ENCODE measurements around the gene ERICH3. TPM values are rescaled to one million over a fixed set of nuclear protein-coding genes. Genes with fewer than 3 reads are reported as not detected.
"Not testable (repeated sequence)": the region's sequence is repeated elsewhere in the genome, so short reads cannot be mapped to it uniquely, and the experiment has no call there.

The ERICH3 gene
- total RNA-seq, 1 donor from 2014 or later = not detected

DNA sequence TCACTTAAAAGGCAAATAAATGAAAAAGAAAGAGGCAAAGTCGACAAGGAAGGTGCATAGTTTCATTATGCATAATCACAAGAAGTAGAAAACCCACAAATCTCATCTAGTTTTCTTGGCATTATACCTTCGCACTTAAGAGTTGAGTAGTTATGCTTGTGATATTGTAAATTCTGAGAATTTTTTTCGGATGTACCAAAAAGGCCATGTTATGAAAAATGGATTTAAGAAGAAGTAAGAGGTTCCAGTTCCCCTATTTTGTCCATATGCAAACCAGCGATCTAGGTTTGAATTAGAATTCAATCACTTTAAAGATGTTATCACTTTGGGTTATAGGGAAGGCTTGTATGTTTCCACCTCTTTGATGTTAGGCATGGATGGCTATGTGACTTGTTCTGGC is 7.9 kb upstream of the ERICH3 start:
- no peak for DNase-seq (ENCODE audit: low read depth in 2 of 2)

DNA sequence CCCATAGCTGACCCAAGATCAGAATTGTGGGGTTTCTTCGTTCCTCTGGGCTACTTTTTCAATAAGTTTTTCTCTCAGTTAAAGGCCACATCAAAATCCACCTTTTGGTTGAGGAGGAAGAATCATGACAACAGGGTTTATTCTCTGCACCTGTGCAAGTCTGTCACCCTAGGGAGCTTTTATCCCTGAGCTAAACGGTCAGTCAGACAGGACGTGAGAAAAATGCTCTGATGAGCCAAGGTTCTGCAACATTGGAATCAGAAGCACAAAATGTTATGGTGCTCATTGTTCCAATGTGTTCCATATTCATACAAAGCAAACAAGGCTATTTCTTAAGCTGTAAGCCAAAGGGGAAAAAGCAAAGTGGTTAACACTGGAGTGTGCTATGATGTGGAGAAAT is 7.4 kb upstream of the ERICH3 start:
- DNase-seq (ENCODE audit: low read depth in 2 of 2) = no peak

DNA sequence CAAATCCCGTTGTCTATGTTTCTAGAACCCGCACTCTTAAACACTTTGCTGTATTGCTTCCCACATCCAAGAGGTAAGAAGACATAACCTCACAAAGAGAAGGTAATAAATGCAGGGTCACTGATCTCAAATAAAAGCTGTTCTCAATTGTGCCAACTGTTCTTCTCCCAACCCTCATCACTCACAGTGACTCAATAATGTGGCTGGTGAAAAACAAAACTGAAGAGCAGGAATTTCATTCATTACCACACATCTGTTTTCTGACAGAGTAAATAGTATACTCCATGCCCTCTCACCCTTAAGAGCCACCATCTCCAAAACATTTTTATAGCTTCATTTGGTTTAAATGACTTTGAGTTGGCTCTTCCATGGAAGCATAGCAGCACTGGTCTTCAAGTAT is 6.2 kb upstream of the ERICH3 start:
- no peak for DNase-seq (ENCODE audit: low read depth in 2 of 2)

DNA sequence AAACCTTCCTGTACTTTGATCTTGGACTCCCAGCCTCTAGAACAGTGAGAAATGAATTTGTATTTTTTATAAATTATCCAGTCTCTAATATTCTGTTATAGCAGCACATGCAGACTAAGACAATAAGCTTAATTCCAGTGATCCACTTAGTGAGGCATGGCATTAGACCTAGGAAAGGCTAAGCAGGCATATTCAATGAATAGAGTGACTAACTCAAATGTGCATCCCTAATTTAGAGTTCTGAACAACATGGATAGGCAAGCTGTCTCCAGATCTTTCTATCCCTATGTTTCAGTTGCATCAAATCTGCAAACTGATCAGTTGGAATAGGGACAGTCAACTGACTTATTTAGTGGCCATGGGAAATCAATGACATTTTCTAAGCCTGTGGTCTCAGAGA is 4.3 kb upstream of the ERICH3 start:
- DNase-seq (ENCODE audit: low read depth in 2 of 2) = no peak

DNA sequence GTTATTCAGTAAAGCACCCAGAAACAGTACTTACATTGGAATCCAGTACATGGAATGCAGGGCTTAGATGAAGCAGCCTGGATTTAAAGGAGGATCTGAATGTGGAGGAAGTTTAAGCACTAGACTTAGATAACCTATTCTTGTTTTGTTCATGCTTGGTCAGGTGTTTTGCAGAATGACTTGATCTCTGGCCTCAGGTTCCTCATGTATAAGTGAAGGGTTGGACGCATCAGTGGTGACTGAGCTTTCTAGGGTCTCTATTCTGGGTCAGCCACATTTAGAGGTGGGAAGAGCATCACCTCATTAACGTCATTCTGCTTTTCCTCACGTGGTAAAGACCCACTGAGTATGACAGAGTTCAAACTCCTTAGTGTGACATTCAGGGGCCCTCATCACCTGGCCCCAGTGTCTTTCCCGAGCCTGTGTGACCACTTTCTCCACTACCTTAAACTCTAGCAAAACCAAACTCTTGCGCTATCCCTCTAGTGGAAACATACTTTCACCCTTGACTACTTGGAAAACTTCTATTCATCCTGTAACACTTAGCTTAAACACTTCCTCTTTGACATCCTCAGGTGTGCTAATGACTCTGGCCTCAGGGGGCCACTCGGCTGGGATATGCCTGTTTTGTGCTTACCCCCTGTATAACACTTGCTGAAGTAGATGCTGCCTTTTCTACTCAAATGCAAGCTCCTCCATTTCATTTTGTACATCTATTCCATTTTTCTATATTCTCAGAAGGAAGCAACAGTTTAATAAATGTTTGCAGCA is 871 bp upstream of the ERICH3 start:
- no peak for DNase-seq (ENCODE audit: low read depth in 2 of 2)

DNA sequence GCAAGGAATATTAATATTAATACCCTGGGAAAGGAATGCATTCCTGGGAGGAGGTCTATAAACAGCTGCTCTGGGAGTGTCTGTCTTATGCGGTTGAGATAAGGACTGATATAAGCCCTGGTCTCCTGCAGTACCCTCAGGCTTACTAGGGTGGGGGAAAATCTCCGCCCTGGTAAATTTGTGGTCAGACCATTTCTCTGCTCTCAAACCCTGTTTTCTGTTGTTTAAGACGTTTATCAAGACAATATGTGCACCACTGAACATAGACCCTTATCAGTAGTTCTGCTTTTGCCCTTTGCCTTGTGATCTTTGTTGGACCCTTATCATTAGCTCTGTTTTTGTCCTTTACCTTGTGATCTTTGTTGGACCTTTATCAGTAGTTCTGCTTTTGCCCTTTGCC is 2.7 kb downstream of the ERICH3 start:
- not testable (repeated sequence) for DNase-seq (ENCODE audit: low read depth in 2 of 2)

DNA sequence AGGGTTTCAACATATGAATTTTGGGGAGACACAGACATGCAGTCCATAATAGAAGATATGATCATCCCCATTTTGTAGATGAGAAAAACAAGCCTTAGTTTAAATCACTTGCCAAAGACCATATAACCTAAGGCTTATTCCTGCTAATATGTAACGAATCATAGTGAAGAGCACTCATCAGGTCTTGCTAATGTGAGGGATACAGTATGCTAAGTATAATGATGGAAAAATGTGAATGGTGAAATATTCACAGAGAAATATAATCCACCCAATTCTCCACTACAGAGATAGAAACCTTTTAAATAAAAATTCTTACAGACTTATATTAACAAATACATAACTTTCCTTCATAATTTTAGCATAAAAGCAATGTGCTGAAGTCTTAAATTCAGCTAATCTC is 18.9 kb downstream of the ERICH3 start:
- no peak for DNase-seq (ENCODE audit: low read depth in 2 of 2)

DNA sequence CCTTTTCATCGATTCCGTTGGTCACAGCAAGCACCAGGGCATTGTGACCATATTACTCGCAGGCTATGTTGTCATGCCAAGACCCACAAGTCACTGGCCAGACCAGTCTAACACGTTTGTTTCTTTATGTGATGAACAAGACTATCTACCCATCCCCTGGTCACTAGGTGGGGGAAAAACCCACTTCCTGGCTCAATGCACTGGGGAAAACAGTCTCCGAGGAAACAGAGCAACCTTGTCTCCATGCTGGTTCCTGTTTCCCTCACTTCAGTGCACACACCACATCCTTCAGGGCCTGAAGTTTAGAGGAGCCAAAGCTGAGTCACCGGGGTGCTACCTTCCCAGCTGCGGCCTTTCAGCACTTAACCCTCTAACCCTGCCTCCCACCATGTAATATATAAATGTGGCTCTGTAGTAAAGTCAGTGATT is 20.9 kb downstream of the ERICH3 start:
- no peak for DNase-seq (ENCODE audit: low read depth in 2 of 2)

DNA sequence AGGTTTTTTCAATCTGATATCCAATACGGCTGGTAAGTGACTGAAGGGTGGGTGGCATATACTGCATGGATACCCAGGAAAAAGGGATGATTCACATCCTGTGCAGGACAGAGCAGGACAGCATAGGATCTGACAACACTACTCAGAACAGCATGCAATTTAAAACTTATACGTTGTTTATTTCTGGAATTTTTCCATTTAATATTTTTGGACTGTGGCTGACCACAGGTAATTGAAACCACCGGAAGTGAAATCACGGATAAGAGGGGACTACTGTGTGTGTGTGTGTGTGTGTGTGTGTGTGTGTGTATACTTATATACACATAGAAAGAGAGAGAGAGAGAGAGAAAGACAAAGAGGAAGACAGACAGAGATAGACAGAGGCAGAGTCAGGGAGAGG is 23.0 kb downstream of the ERICH3 start:
- DNase-seq (ENCODE audit: low read depth in 2 of 2) = no peak

DNA sequence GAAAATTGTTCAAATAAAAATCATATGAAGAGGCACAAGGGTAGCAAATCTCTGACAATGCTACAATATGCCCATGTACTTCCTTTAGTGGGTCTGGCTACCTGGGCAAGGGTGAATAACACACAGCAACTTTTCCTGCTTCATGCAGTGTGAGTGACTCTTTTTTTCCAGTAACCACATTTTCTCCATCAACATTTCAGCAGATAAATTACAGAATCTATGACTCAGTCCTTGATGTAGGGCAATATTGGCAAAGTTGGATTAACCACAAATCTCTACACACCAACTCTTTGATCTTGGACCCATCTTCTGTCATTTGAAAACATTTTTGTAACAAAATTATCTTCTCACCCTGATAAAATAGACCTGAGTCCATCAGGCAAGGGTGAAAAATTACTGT is 31.7 kb downstream of the ERICH3 start:
- DNase-seq (ENCODE audit: low read depth in 2 of 2) = no peak

DNA sequence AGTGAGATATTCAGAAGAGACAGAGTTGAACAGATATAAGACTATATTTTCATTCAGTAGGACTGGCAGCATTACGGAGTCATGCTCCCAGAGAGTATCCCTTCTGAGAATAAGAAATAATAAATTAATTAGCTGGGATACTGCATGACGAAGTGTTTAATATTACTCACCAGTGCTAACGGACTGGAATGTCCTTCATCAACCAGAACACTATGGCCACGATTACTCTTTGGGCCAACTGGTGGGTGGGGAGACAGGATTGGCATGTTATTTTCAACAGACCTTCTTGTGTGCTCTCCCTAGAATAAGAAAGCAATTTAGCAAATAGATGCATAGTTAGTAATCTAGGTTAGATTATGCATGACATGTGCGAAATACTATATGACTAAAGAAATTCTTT is 32.4 kb downstream of the ERICH3 start:
- no peak for DNase-seq (ENCODE audit: low read depth in 2 of 2)

DNA sequence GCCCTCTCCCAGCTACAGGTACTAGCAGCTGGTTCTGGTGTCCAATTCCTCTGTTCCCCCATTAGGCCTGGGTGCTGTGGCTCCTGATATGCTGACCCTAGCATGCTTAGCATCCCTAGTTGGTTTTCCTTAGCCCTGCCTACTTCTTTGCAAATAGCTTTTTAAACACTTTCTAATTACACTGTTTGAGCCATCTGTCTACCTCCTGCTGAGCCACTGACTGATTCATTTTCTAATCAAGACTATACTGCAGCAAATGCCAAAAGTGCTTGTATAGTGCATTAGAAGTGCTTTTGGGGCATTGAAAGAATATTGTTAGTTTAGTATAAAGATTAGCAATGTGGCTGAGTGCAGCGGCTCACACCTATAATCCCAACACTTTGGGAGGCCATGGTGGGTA is 36.3 kb downstream of the ERICH3 start:
- no peak for DNase-seq (ENCODE audit: low read depth in 2 of 2)

DNA sequence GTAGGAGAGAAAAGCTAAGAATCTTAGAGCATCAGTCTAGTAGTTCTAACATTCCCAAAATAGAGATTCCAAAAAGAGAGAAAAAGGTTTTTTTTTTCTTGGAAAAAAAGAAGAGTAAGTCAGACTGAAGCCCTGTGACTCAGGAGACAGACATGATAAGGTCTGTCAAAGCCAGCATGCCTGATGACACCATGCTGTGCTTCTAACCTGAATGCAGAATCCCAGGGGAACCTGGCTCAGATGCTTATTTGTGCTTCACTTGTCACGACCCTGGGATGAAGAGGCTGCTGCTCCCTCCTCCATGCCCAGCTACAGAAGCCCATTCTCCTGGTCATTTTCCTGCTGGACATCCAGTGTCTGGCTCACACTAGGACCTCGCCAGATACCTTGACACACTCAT is 44.3 kb downstream of the ERICH3 start:
- DNase-seq (ENCODE audit: low read depth in 2 of 2) = no peak

DNA sequence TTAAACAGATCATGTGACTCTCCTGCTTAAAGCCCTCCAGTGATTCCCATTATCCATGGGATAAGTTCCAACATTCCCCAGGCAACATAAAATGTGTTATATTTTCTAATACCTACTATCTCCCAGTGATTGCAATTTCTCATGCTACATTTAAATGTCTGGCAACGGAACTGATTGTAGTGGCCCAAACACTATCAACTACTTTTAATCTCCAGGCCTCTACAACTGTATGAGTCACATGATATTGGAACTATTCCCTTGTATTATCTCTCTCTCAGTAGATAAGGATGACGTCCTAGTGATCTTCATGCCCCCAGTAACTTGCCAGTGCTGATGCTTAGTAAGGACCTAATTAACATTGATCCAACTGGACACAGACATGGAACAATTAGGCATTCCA is 49.9 kb downstream of the ERICH3 start:
- DNase-seq (ENCODE audit: low read depth in 2 of 2) = no peak

DNA sequence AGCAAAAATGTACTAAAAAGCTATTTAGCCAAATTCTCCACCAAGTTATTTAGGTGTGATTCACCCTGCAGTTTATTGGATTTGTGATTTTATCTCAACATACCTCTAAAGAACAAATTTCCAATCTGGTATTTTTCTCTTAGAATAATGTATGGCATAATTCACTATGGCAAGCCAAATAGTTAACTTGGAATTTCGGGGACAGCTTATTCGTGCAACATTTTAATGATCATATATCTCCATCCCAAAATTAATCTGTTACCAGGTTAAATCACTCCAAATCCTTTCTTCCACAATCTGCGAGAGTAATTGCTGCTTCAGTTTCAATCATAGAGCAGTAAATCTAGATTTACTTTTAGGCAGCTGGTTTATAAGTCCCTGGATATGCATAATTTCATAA is 53.4 kb downstream of the ERICH3 start:
- no peak for DNase-seq (ENCODE audit: low read depth in 2 of 2)

DNA sequence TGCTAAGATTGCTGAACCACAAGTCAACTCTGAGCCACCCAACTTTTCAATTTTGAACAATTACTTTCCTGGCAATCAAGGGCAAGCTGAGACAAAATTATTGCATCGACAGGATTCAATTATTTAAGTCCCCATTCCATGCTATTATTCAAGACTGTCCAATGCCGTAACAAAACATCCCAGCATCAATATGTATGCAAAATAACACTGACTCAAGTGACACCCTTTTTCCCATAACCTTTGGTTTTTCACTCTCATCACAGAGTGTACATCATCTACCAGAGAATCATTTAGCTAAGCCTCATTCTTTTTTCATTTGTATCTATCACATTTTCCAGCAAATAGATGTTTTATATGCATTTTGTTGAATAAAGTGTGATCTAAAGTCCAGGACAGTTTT is 54.6 kb downstream of the ERICH3 start:
- no peak for DNase-seq (ENCODE audit: low read depth in 2 of 2)

DNA sequence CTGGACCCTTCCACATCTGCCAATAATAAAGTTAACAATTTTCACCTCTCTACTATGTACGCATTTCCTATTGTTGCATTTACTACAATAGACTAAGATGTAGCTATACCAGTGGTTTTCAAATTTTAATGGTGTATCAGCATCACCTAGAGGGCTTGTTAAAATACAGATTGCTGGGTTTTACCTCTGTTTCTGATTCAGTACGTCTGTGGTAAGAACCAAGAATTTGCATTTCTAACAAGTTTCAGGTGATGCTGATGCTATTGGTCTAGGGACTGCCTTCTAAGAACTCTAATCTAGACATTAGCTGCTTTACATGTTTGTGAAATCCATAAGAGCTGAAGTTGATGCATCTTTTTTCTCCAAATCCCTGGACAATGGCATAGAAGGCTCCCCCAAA is 59.7 kb downstream of the ERICH3 start:
- DNase-seq (ENCODE audit: low read depth in 2 of 2) = no peak

DNA sequence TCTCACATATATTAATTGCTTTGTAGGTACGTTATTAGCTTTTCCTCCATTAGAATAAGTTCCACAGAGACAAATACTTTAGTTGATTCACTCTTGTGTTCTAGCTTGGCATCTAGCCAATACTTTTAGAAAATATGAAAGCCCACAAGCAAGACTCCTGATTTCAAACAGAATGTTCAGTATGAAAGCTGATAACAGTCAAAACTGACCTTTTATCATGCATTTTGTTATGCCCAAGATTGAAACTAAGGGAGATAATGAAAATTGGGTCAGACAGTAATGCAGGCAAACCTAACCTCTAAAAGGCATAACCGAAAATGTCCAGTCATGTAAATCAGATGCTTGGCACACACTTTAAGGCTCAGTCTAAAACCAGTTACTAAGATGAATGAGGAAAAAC is 61.7 kb downstream of the ERICH3 start:
- DNase-seq (ENCODE audit: low read depth in 2 of 2) = no peak

DNA sequence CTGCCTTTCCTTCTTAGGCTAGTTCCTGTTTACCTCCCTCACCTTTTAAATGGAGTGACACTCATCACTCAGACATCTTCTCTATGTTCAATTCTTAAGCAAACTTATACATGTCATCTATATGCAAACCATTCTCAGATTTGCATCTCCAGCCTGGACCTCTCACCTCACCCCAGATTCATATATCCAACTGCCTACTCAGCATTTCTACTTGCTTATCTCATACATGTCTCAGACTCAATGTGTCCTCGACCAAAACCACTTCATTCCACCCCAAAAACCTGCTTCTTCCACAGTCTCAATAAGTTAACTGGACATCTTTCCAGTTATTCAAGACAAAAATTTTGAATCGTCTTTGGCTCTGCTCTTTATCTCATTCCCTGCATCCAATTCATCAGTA is 62.6 kb downstream of the ERICH3 start:
- no peak for DNase-seq (ENCODE audit: low read depth in 2 of 2)

DNA sequence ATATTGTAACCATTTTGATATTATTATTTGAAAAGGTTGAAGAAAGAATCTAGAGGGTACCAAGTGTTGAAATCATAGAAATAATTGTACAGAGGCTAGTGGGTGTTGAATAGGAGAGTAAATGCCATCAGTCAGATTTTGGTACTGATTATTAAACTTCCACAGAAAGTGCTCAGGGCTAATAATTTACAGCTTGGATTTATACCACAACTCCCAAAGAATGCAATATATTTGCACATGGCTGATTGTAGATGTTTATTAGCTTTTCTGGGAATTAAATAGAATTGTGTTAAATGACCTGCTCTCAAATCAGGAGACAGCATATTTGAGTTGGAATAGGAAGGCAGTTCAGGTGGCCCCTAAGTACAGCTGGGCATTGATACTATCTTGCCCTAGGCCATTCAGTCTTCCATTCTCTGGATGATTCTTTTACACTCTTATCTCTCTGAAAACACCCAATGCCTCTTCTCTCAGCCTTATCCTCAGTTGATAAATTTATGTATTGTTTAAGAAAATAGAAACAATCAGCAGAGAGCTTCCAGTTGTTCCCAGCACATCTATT is 63.7 kb downstream of the ERICH3 start:
- no peak for DNase-seq (ENCODE audit: low read depth in 2 of 2)

DNA sequence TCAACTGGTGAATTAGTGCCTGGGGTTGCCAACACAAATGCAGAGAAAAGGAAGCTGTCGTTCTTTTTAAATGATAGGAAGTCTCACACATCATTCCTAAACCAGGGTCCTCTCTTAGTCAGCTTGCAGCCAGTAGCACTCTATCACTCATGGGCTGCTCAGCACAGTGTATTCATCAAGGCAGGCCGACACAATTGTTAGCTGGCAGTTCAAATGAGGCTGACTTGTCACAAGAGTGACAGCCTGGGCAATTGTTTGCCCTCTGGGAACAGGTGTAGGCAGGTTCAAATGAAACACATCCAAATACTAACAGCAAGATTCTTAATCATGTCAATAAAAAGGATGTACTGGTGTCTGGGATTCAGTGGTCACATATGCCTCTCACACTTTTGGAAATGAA is 76.9 kb downstream of the ERICH3 start:
- DNase-seq (ENCODE audit: low read depth in 2 of 2) = no peak

DNA sequence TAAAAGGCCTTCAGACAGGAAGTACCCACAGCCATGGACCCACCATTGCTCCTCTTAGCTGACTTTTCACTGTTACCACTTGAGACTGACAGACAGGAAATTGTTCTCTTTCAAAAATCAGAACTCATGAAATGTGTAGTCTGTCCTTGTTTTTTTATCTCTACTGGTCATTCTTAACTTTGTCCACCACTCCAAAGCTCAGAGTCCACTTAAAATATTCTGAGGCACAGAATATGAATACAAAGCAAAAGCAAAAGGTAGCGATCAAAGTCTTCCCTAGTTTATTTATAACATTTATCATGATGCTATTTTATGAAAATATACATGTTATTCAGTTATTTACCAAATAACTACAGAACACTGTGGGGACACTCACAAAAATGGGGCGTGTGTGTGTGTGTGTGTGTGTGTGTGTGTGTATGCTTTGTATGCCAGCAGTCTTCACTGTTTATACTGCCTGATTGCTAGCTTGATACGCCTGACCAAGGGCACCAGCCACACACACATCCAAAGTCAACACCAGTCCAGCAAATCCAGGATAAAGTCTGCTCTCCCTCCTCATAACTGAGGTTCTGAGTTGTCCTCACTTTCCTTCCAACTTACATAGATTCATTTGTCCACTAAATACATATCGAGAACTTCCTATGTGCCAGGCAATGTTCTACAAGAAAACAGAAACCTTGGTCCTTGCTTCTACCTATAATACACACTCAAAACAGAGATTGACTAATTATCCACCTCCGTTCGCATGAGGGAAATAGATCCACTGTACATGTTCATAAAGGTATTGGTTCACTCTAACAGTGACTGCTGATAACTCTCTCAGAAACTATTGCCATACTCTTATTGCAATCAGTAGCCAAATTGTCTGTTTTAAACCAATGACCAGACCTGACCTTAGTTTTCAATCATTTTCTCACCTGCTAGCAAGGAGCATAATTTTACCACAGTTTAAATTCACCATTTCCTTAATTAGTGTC is 79.4 kb downstream of the ERICH3 start:
- no peak for DNase-seq (ENCODE audit: low read depth in 2 of 2)
